HCT116 (cell line): Measurements from ENCODE around the gene ABCF3. TPM values are rescaled to one million over a fixed set of nuclear protein-coding genes. Genes with fewer than 3 reads are reported as not detected.

Source experiments
- ATAC-seq: fragments of 200-7000 bp; cut with Tn5 transposase; 2 replicates; pipeline ENCODE4 v1.9.1; 2020; ENCODE audit warnings: mild to moderate bottlenecking, moderate library complexity
- BruUV-seq: library from RNA; stranded (reverse); fragments of 400-500 nt; replicated peaks from 2 replicates; lab custom pipeline; 2021; lab: Mats Ljungman, UMichigan
- CTCF ChIA-PET: fragments of 300-600 bp; sonication (Branson Sonifier 250); formaldehyde crosslinking; loops from one replicate; lab custom pipeline; 2021; ENCODE audit warnings: antibody characterized with exemption; lab: Charles Lee
- POLR2A ChIA-PET: fragments of 300-600, 350-600 bp; sonication (Branson Sonifier 250); formaldehyde crosslinking; loops from one replicate; lab custom pipeline; 2021; ENCODE audit warnings: antibody characterized with exemption; lab: Charles Lee
- RAD21 ChIA-PET, 2 experiments: fragments of 300-600 bp; sonication (Branson Sonifier 250); formaldehyde crosslinking; loops; one replicate each; lab custom pipeline; 2023; ENCODE audit warnings: low total read pairs in 2 of 2; ENCODE audit not compliant: uncharacterized antibody in 2 of 2, unreplicated experiment in 2 of 2, low non-redundant PET in 1 of 2; lab: Charles Lee
- DNase-seq: peaks from one replicate; pipeline ENCODE4 v3.0.0-alpha.2; 2010; ENCODE audit warnings: low read depth, low spot score
- H2AFZ ChIP-seq: fragments of 200-600 bp; shearing (Covaris generic), sonication (generic); 2 replicates; pipeline ENCODE4 v1.6.1; 2017; ENCODE audit warnings: low read depth, mixed run types, mixed read lengths, antibody characterized with exemption, low read length; ENCODE audit not compliant: poor library complexity, severe bottlenecking
- H3K27ac ChIP-seq: 2 replicates; pipeline ENCODE4 v1.5.1; 2012; ENCODE audit warnings: low read depth, low read length
- H3K27me3 ChIP-seq: fragments of 200-600 bp; sonication (generic); 2 replicates; pipeline ENCODE4 v1.6.1; 2016; ENCODE audit warnings: mixed run types, low read length, mixed read lengths; ENCODE audit not compliant: insufficient read depth
- H3K36me3 ChIP-seq, 2 experiments: fragments of 200-500 bp in 1 of 2; fragments of 200-600 bp in 1 of 2; sonication (Bioruptor generic) in 1 of 2; sonication (generic) in 1 of 2; 2 replicates each; pipeline versions ENCODE4 v1.5.1 to v1.6.1; 2014 to 2016; ENCODE audit warnings: low read length in 2 of 2, inconsistent platforms in 1 of 2, mixed read lengths in 1 of 2, mixed run types in 1 of 2; ENCODE audit not compliant: insufficient read depth in 2 of 2, control insufficient read depth in 1 of 2
- H3K4me1 ChIP-seq, 2 experiments: fragments of 200-600 bp in 1 of 2; sonication (generic) in 1 of 2; 2 replicates each; pipeline versions ENCODE4 v1.5.1 to v1.6.1; 2012 to 2017; ENCODE audit warnings: low read length in 2 of 2, inconsistent platforms in 1 of 2, mild to moderate bottlenecking in 1 of 2, mixed read lengths in 1 of 2, mixed run types in 1 of 2, moderate library complexity in 1 of 2; ENCODE audit not compliant: insufficient read depth in 2 of 2, control insufficient read depth in 1 of 2
- H3K4me2 ChIP-seq: fragments of 200-600 bp; sonication (generic); 2 replicates; pipeline ENCODE4 v1.6.1; 2017; ENCODE audit warnings: mixed run types, low read length, mixed read lengths
- H3K4me3 ChIP-seq, 2 experiments: fragments of 200-600 bp in 1 of 2; sonication (generic) in 1 of 2; replicated peaks in 1 of 2; 2 replicates each; pipeline ENCODE4 v1.5.1; 2011 to 2016; ENCODE audit warnings: low read length in 2 of 2, control low read depth in 1 of 2, low read depth in 1 of 2, mild to moderate bottlenecking in 1 of 2, mixed read lengths in 1 of 2, mixed run types in 1 of 2
- H3K79me2 ChIP-seq: fragments of 200-600 bp; sonication (generic); 2 replicates; pipeline ENCODE4 v1.6.1; 2017; ENCODE audit warnings: mild to moderate bottlenecking, mixed run types, low read length, moderate library complexity, mixed read lengths; ENCODE audit not compliant: insufficient read depth
- H3K9ac ChIP-seq: fragments of 200-600 bp; sonication (generic); 2 replicates; pipeline ENCODE4 v1.6.1; 2016; ENCODE audit warnings: low read length, mixed read lengths
- H3K9me2 ChIP-seq: fragments of 200-600 bp; sonication (generic), shearing (Covaris generic); 2 replicates; pipeline ENCODE4 v1.6.1; 2017; ENCODE audit warnings: mixed run types, mild to moderate bottlenecking, moderate library complexity; ENCODE audit not compliant: insufficient read depth
- H3K9me3 ChIP-seq, 2 experiments: fragments of 200-500 bp in 1 of 2; fragments of 200-600 bp in 1 of 2; sonication (Bioruptor generic) in 1 of 2; sonication (generic) in 1 of 2; 2 replicates each; pipeline ENCODE4 v1.6.1; 2014 to 2017; ENCODE audit warnings: low read length in 2 of 2, mixed read lengths in 2 of 2, inconsistent platforms in 1 of 2, low read depth in 1 of 2, mild to moderate bottlenecking in 1 of 2, mixed run types in 1 of 2, moderate library complexity in 1 of 2; ENCODE audit not compliant: control insufficient read depth in 1 of 2, insufficient read depth in 1 of 2
- H4K20me1 ChIP-seq: fragments of 200-600 bp; sonication (generic), shearing (Covaris generic); 2 replicates; pipeline ENCODE4 v1.6.1; 2017; ENCODE audit warnings: mixed run types, mild to moderate bottlenecking, moderate library complexity; ENCODE audit not compliant: insufficient read depth
- CBX3 ChIP-seq: IDR thresholded peaks from 2 replicates; pipeline ENCODE4 v1.6.1; 2012; ENCODE audit warnings: low read depth
- ELF1 ChIP-seq: IDR thresholded peaks from 2 replicates; pipeline ENCODE4 v1.6.1; 2012; ENCODE audit warnings: low read depth, borderline replicate concordance
- EZH2 ChIP-seq: fragments of 200-600 bp; sonication (generic); IDR thresholded peaks from 2 replicates; pipeline ENCODE4 v1.6.1; 2017; ENCODE audit warnings: antibody characterized with exemption, mixed run types
- EZH2phosphoT487 ChIP-seq: fragments of 200-600 bp; IDR thresholded peaks from 2 replicates; pipeline ENCODE4 v1.6.1; 2018; ENCODE audit warnings: antibody characterized with exemption, borderline replicate concordance
- FOSL1 ChIP-seq: IDR thresholded peaks from 2 replicates; pipeline ENCODE4 v1.6.1; 2012; ENCODE audit warnings: low read depth
- JUND ChIP-seq: IDR thresholded peaks from 2 replicates; pipeline ENCODE4 v1.6.1; 2012
- POLR2A ChIP-seq: IDR thresholded peaks from 2 replicates; pipeline ENCODE4 v1.7.0; 2011; ENCODE audit warnings: borderline replicate concordance; ENCODE audit not compliant: insufficient read depth, insufficient read length; ENCODE audit errors: extremely low read depth
- POLR2AphosphoS5 ChIP-seq: IDR thresholded peaks from 2 replicates; pipeline ENCODE4 v1.6.1; 2011; ENCODE audit warnings: mild to moderate bottlenecking, low read depth, low read length, moderate library complexity
- RAD21 ChIP-seq: IDR thresholded peaks from 2 replicates; pipeline ENCODE4 v1.6.1; 2012; ENCODE audit warnings: low read depth, mild to moderate bottlenecking
- SIN3A ChIP-seq: IDR thresholded peaks from 2 replicates; pipeline ENCODE4 v1.6.1; 2012; ENCODE audit warnings: low read depth
- SP1 ChIP-seq: IDR thresholded peaks from 2 replicates; pipeline ENCODE4 v1.6.1; 2012; ENCODE audit warnings: low read depth
- SRF ChIP-seq: IDR thresholded peaks from 2 replicates; pipeline ENCODE4 v1.6.1; 2012; ENCODE audit warnings: low read depth
- TCF7L2 ChIP-seq: IDR thresholded peaks from 2 replicates; pipeline ENCODE4 v1.7.0; 2011; ENCODE audit warnings: borderline replicate concordance, inconsistent platforms; ENCODE audit not compliant: insufficient read depth, insufficient read length; ENCODE audit errors: extremely low read depth
- ZFX ChIP-seq: fragments of 450-650 bp; IDR thresholded peaks from 2 replicates; pipeline ENCODE4 v1.6.1; 2017
- ZNF274 ChIP-seq: fragments of 200-500 bp; sonication (Bioruptor generic); IDR thresholded peaks from 2 replicates; pipeline ENCODE4 v1.6.1; 2014; ENCODE audit warnings: mild to moderate bottlenecking, low read depth, low read length, inconsistent platforms
- intact Hi-C: fragments of 100-400 bp; cut with micrococcal nuclease; formaldehyde crosslinking; loops from 2 replicates; pipeline ENCODE4 v1.10.0; 2022
- total RNA-seq: library from RNA; stranded (reverse); gene quantifications from one replicate; pipeline ENCODE4 v1.2.1, GENCODE V29; 2021; ENCODE audit not compliant: unreplicated experiment
- TF ChIP-seq, protein P1 (sequence below): IDR thresholded peaks from 2 replicates; pipeline ENCODE4 v1.6.1; 2012
- TF ChIP-seq, protein P2 (sequence below): IDR thresholded peaks from 2 replicates; pipeline ENCODE4 v1.6.1; 2011; ENCODE audit warnings: mild to moderate bottlenecking, low read length, moderate library complexity; ENCODE audit not compliant: insufficient replicate concordance; ENCODE audit errors: extremely low read depth
- TF ChIP-seq, protein P3 (sequence below): IDR thresholded peaks from 2 replicates; pipeline ENCODE4 v1.6.1; 2012; ENCODE audit warnings: low read depth
- TF ChIP-seq, protein P4 (sequence below), 3 experiments: fragments of 200-600 bp in 1 of 3; sonication (generic) in 1 of 3; IDR thresholded peaks in 2 of 3; conservative IDR thresholded peaks in 1 of 3; 2 replicates each; pipeline ENCODE4 v1.5.1; 2012 to 2017; ENCODE audit warnings: low read depth in 2 of 3, low read length in 2 of 3, antibody characterized with exemption in 1 of 3, borderline replicate concordance in 1 of 3, control low read depth in 1 of 3, mild to moderate bottlenecking in 1 of 3, mixed read lengths in 1 of 3, mixed run types in 1 of 3, moderate library complexity in 1 of 3; ENCODE audit not compliant: insufficient read depth in 1 of 3

The ABCF3 gene
- total RNA-seq, 1 experiment from 2014 or later: 74.6 TPM

DNA sequence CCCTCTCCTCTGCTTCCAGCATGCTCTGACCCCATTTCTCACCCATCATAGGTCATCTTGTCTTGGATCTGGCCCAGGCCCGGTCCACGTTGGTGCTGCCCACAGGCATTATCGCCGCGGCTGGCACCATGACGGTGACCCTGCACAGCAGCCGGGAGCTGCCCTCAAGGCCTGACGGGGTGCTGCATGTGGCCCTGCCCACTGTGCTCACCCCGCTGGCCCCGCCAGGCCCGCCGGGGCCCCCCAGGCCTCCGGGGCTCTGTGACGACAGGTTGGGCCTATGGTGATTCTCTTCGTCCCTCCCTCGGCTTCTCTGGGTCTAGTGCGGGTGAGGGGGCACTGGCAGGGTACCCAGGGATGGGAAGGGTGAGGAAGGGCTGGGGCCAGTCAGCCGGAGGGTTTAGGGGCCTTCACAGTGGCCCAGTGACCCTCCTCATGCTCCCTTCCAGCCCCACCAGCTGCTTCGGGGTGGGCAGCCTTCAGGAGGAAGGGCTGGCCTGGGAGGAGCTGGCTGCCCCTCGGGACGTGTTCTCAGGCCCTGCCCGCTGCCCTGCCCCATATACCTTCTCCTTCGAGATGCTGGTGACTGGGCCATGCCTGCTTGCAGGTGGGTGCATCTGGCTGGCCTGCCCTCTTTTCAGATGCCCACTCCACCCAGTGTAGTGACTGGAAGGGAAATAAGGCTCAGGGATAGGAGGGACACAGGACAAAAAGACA is 47.3 kb downstream of the ABCF3 start:
- H3K4me2 ChIP-seq: 0 out of 2 replicates have a peak overlapping the region, but pooled peaks have one; percentile 70
- H2AFZ ChIP-seq: no peak overlapping the region
- H3K9me3 ChIP-seq: no peaks in the 10 kb centered on the region
- ChIA-PET RAD21 (interaction anchor here in 1 of 2 experiments (0.9 kb wide), 1 partner anchor 59 kb away, joined by 3 read pairs; no protein-coding TSS in a partner anchor), POLR2A (no interaction called here), CTCF (interaction anchor here (0.6 kb wide), 1 partner anchor 782 kb away, joined by 4 read pairs; no protein-coding TSS in a partner anchor)
- intact Hi-C loops: no loop called here
- 0 out of 2 replicates have a peak overlapping the region, but pooled peaks have one; percentile 23 for H3K27ac ChIP-seq
- no peaks in the 10 kb centered on the region for H3K36me3 ChIP-seq
- ATAC-seq: no peak
- no peak overlapping the region for H3K9ac ChIP-seq
- no peaks in the 10 kb centered on the region for H4K20me1 ChIP-seq
- peaks cover 12 to 34% of the 10 kb centered on the region in 2 experiments for H3K4me1 ChIP-seq
- no peaks in the 10 kb centered on the region for H3K9me2 ChIP-seq
- H3K27me3 ChIP-seq: no peaks in the 10 kb centered on the region
- no TSS peak for BruUV-seq
- H3K4me3 ChIP-seq: no peak overlapping the region
- no peaks in the 10 kb centered on the region for H3K79me2 ChIP-seq
- TF ChIP-seq, protein P1, sequence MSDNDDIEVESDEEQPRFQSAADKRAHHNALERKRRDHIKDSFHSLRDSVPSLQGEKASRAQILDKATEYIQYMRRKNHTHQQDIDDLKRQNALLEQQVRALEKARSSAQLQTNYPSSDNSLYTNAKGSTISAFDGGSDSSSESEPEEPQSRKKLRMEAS: no peak
- TF ChIP-seq, protein P2, sequence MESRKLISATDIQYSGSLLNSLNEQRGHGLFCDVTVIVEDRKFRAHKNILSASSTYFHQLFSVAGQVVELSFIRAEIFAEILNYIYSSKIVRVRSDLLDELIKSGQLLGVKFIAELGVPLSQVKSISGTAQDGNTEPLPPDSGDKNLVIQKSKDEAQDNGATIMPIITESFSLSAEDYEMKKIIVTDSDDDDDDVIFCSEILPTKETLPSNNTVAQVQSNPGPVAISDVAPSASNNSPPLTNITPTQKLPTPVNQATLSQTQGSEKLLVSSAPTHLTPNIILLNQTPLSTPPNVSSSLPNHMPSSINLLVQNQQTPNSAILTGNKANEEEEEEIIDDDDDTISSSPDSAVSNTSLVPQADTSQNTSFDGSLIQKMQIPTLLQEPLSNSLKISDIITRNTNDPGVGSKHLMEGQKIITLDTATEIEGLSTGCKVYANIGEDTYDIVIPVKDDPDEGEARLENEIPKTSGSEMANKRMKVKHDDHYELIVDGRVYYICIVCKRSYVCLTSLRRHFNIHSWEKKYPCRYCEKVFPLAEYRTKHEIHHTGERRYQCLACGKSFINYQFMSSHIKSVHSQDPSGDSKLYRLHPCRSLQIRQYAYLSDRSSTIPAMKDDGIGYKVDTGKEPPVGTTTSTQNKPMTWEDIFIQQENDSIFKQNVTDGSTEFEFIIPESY: no peak
- TF ChIP-seq POLR2A (no peak), SIN3A (no peak), ZNF274 (no peak), EZH2 (no peak), POLR2AphosphoS5 (no peak), RAD21 (no peak), SP1 (no peak), ELF1 (no peak), TCF7L2 (no peak), JUND (no peak), CBX3 (no peak), ZFX (no peak), SRF (no peak), FOSL1 (no peak), EZH2phosphoT487 (no peak)
- TF ChIP-seq, protein P3, sequence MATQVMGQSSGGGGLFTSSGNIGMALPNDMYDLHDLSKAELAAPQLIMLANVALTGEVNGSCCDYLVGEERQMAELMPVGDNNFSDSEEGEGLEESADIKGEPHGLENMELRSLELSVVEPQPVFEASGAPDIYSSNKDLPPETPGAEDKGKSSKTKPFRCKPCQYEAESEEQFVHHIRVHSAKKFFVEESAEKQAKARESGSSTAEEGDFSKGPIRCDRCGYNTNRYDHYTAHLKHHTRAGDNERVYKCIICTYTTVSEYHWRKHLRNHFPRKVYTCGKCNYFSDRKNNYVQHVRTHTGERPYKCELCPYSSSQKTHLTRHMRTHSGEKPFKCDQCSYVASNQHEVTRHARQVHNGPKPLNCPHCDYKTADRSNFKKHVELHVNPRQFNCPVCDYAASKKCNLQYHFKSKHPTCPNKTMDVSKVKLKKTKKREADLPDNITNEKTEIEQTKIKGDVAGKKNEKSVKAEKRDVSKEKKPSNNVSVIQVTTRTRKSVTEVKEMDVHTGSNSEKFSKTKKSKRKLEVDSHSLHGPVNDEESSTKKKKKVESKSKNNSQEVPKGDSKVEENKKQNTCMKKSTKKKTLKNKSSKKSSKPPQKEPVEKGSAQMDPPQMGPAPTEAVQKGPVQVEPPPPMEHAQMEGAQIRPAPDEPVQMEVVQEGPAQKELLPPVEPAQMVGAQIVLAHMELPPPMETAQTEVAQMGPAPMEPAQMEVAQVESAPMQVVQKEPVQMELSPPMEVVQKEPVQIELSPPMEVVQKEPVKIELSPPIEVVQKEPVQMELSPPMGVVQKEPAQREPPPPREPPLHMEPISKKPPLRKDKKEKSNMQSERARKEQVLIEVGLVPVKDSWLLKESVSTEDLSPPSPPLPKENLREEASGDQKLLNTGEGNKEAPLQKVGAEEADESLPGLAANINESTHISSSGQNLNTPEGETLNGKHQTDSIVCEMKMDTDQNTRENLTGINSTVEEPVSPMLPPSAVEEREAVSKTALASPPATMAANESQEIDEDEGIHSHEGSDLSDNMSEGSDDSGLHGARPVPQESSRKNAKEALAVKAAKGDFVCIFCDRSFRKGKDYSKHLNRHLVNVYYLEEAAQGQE: no peak
- TF ChIP-seq, protein P4, sequence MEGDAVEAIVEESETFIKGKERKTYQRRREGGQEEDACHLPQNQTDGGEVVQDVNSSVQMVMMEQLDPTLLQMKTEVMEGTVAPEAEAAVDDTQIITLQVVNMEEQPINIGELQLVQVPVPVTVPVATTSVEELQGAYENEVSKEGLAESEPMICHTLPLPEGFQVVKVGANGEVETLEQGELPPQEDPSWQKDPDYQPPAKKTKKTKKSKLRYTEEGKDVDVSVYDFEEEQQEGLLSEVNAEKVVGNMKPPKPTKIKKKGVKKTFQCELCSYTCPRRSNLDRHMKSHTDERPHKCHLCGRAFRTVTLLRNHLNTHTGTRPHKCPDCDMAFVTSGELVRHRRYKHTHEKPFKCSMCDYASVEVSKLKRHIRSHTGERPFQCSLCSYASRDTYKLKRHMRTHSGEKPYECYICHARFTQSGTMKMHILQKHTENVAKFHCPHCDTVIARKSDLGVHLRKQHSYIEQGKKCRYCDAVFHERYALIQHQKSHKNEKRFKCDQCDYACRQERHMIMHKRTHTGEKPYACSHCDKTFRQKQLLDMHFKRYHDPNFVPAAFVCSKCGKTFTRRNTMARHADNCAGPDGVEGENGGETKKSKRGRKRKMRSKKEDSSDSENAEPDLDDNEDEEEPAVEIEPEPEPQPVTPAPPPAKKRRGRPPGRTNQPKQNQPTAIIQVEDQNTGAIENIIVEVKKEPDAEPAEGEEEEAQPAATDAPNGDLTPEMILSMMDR (IDR thresholded peaks at IDR 0.05 in 2 of 3, conservative IDR thresholded peaks at IDR 0.05 in 1 of 3; ENCODE audit: borderline replicate concordance in 1 of 3, insufficient read depth in 1 of 3, low read depth in 2 of 3, low read length in 2 of 3): no peak
- TF ChIP-seq, all 23 proteins: peak for 0
- DNase-seq: no peak
